HepG2 (cell line): ENCODE measurements around the gene CCDC88B. TPM values are rescaled to one million over a fixed set of nuclear protein-coding genes. Genes with fewer than 3 reads are reported as not detected.

Experiments used
- BRD4 ChIP-seq: sonication (generic); formaldehyde crosslinking; IDR thresholded peaks from 2 replicates; pipeline ENCODE4 v1.4.0; 2020; ENCODE audit warnings: missing genetic modification reagents
- CENPT ChIP-seq: sonication (generic); formaldehyde crosslinking; IDR thresholded peaks from 2 replicates; pipeline ENCODE4 v1.8.0; 2022; ENCODE audit warnings: low read depth, mild to moderate bottlenecking, moderate library complexity, missing genetic modification reagents
- ELF4 ChIP-seq: sonication (generic); formaldehyde crosslinking; IDR thresholded peaks from 2 replicates; pipeline ENCODE4 v1.5.0; 2020; ENCODE audit warnings: missing genetic modification reagents, mild to moderate bottlenecking, moderate library complexity, borderline replicate concordance
- FOSL2 ChIP-seq: sonication (generic); formaldehyde crosslinking; IDR thresholded peaks from 2 replicates; pipeline ENCODE4 v1.4.0; 2020; ENCODE audit warnings: missing genetic modification reagents
- GATA4 ChIP-seq: sonication (generic); IDR thresholded peaks from 2 replicates; pipeline ENCODE4 v1.6.1; 2016; ENCODE audit warnings: antibody characterized with exemption, low read depth, borderline replicate concordance
- HOXA3 ChIP-seq: sonication (generic); formaldehyde crosslinking; IDR thresholded peaks from 2 replicates; pipeline ENCODE4 v1.5.0; 2020; ENCODE audit warnings: missing genetic modification reagents
- HOXA7 ChIP-seq: sonication (generic); formaldehyde crosslinking; IDR thresholded peaks from 2 replicates; pipeline ENCODE4 v1.8.1; 2022; ENCODE audit warnings: mild to moderate bottlenecking, missing genetic modification reagents, moderate library complexity
- MEIS1 ChIP-seq: sonication (generic); formaldehyde crosslinking; IDR thresholded peaks from 2 replicates; pipeline ENCODE4 v1.9.0; 2021; ENCODE audit warnings: mild to moderate bottlenecking, missing genetic modification reagents, moderate library complexity, borderline replicate concordance
- SAFB2 ChIP-seq: sonication (generic); formaldehyde crosslinking; IDR thresholded peaks from 2 replicates; pipeline ENCODE4 v1.5.1; 2020; ENCODE audit warnings: missing genetic modification reagents, low read depth, mild to moderate bottlenecking, borderline replicate concordance
- SIX4 ChIP-seq: sonication (generic); formaldehyde crosslinking; IDR thresholded peaks from 2 replicates; pipeline ENCODE4 v1.4.0; 2020; ENCODE audit warnings: missing genetic modification reagents
- TBP ChIP-seq: sonication (generic); formaldehyde crosslinking; IDR thresholded peaks from 2 replicates; pipeline ENCODE4 v1.5.0; 2020; ENCODE audit warnings: missing genetic modification reagents
- YEATS4 ChIP-seq: sonication (generic); formaldehyde crosslinking; IDR thresholded peaks from 2 replicates; pipeline ENCODE4 v1.4.0; 2020; ENCODE audit warnings: missing genetic modification reagents, borderline replicate concordance
- ZBTB42 ChIP-seq: sonication (generic); formaldehyde crosslinking; IDR thresholded peaks from 2 replicates; pipeline ENCODE4 v1.5.0; 2020; ENCODE audit warnings: mild to moderate bottlenecking, missing genetic modification reagents
- ZNF224 ChIP-seq: sonication (generic); formaldehyde crosslinking; IDR thresholded peaks from 2 replicates; pipeline ENCODE4 v1.5.0; 2020; ENCODE audit warnings: mild to moderate bottlenecking, missing genetic modification reagents
- ZNF563 ChIP-seq: sonication (generic); formaldehyde crosslinking; IDR thresholded peaks from 2 replicates; pipeline ENCODE4 v1.8.0; 2022; ENCODE audit warnings: mild to moderate bottlenecking, moderate library complexity, missing genetic modification reagents
- ZNF570 ChIP-seq: sonication (generic); formaldehyde crosslinking; IDR thresholded peaks from 2 replicates; pipeline ENCODE4 v1.4.0; 2020; ENCODE audit warnings: mild to moderate bottlenecking, missing genetic modification reagents, borderline replicate concordance
- polyA plus RNA-seq, 8 experiments: library from polyadenylated mRNA; depleted of rRNA in 3 of 8; stranded (reverse) in 7 of 8; unstranded in 1 of 8; fragments of >200 nt; fragmentation: Illumina TruSeq in 4 of 8; extraction: Trizol in 4 of 8; gene quantifications; 2 replicates each; pipeline versions ENCODE4 v1.2.1 to v1.2.3, GENCODE V29; 2011 to 2016; ENCODE audit warnings: low read depth in 4 of 8, missing spikeins in 1 of 8, mixed read lengths in 1 of 8; ENCODE audit not compliant: insufficient read depth in 1 of 8
- total RNA-seq, 5 experiments: library from RNA; depleted of rRNA; stranded (reverse); fragments of >200 nt; fragmentation: Illumina TruSeq; extraction: Trizol; gene quantifications; 2 replicates each; pipeline ENCODE4 v1.2.3, GENCODE V29; 2016; ENCODE audit warnings: low read depth in 1 of 5
- TF ChIP-seq, protein P1 (sequence below): sonication (generic); formaldehyde crosslinking; IDR thresholded peaks from 2 replicates; pipeline ENCODE4 v1.5.1; 2020; ENCODE audit warnings: missing genetic modification reagents, mild to moderate bottlenecking, borderline replicate concordance
- TF ChIP-seq, protein P2 (sequence below): fragments of 450-650 bp; IDR thresholded peaks from 2 replicates; pipeline ENCODE4 v1.6.1; 2017
- TF ChIP-seq, protein P3 (sequence below): IDR thresholded peaks from 2 replicates; pipeline ENCODE4 v1.6.1; 2018; ENCODE audit warnings: missing genetic modification reagents, mild to moderate bottlenecking, missing compliant biosample characterization
- TF ChIP-seq, protein P4 (sequence below): sonication (generic); formaldehyde crosslinking; IDR thresholded peaks from 2 replicates; pipeline ENCODE4 v1.4.0; 2020; ENCODE audit warnings: missing genetic modification reagents
- TF ChIP-seq, protein P5 (sequence below): sonication (generic); formaldehyde crosslinking; IDR thresholded peaks from 2 replicates; pipeline ENCODE4 v1.8.0; 2022; ENCODE audit warnings: missing genetic modification reagents, mild to moderate bottlenecking, inconsistent platforms, borderline replicate concordance

The CCDC88B gene
- total and polyA plus RNA-seq, 2 of the 13 experiments (the other 11 are each of a cell fraction or from before 2014, with no cell fraction given): 3.6 to 4.8 TPM

DNA sequence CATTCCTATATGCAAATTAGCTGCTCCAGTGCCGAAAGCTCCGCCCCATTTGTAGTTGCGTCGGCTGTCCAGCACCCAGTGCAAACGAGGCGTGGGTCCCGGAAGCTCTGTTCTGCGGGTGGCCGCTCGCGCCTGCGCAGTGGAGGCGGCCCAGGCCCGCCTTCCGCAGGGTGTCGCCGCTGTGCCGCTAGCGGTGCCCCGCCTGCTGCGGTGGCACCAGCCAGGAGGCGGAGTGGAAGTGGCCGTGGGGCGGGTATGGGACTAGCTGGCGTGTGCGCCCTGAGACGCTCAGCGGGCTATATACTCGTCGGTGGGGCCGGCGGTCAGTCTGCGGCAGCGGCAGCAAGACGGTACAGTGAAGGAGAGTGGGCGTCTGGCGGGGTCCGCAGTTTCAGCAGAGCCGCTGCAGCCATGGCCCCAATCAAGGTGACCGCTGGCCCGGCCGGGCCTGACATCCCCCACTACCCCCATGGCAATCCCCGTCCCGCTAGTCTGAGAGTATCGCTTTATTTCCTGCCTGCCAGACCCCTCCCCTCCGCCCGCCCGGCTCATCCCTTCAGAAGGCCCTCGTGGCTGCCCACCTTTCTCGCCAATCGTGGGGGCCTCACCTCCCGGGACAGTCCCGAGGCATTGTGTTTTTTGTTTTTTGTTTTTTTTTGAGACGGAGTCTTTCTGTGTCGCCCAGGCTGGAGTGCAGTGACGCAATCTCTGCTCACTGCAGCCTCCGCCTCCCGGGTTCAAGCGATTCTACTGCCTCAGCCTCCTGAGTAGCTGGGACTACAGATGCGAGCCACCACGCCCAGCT is 21.8 kb upstream of the CCDC88B start, which contains the start of gene PRDX5 (continued):
- TF ChIP-seq ZNF570 (CRISPR knock-in tag): 0 out of 2 replicates have a peak, but pooled peaks have one; percentile 38
- TF ChIP-seq, protein P1, sequence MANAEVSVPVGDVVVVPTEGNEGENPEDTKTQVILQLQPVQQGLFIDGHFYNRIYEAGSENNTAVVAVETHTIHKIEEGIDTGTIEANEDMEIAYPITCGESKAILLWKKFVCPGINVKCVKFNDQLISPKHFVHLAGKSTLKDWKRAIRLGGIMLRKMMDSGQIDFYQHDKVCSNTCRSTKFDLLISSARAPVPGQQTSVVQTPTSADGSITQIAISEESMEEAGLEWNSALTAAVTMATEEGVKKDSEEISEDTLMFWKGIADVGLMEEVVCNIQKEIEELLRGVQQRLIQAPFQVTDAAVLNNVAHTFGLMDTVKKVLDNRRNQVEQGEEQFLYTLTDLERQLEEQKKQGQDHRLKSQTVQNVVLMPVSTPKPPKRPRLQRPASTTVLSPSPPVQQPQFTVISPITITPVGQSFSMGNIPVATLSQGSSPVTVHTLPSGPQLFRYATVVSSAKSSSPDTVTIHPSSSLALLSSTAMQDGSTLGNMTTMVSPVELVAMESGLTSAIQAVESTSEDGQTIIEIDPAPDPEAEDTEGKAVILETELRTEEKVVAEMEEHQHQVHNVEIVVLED: peak; percentile 74
- no peak for TF ChIP-seq HOXA7 (CRISPR knock-in tag)
- 0 out of 2 replicates have a peak, but pooled peaks have one; percentile 20 for TF ChIP-seq GATA4
- TF ChIP-seq YEATS4 (CRISPR knock-in tag): peak; percentile 20
- no peak for TF ChIP-seq TBP
- TF ChIP-seq, protein P2, sequence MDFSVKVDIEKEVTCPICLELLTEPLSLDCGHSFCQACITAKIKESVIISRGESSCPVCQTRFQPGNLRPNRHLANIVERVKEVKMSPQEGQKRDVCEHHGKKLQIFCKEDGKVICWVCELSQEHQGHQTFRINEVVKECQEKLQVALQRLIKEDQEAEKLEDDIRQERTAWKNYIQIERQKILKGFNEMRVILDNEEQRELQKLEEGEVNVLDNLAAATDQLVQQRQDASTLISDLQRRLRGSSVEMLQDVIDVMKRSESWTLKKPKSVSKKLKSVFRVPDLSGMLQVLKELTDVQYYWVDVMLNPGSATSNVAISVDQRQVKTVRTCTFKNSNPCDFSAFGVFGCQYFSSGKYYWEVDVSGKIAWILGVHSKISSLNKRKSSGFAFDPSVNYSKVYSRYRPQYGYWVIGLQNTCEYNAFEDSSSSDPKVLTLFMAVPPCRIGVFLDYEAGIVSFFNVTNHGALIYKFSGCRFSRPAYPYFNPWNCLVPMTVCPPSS: no peak
- peak; percentile 50; the same call in 1 of the 2 replicates for TF ChIP-seq HOXA3
- TF ChIP-seq, protein P3, sequence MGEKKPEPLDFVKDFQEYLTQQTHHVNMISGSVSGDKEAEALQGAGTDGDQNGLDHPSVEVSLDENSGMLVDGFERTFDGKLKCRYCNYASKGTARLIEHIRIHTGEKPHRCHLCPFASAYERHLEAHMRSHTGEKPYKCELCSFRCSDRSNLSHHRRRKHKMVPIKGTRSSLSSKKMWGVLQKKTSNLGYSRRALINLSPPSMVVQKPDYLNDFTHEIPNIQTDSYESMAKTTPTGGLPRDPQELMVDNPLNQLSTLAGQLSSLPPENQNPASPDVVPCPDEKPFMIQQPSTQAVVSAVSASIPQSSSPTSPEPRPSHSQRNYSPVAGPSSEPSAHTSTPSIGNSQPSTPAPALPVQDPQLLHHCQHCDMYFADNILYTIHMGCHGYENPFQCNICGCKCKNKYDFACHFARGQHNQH (CRISPR knock-in tag): peak; percentile 32
- TF ChIP-seq ZNF563 (CRISPR knock-in tag): peak; percentile 39; the same call in 1 of the 2 replicates
- TF ChIP-seq, protein P4, sequence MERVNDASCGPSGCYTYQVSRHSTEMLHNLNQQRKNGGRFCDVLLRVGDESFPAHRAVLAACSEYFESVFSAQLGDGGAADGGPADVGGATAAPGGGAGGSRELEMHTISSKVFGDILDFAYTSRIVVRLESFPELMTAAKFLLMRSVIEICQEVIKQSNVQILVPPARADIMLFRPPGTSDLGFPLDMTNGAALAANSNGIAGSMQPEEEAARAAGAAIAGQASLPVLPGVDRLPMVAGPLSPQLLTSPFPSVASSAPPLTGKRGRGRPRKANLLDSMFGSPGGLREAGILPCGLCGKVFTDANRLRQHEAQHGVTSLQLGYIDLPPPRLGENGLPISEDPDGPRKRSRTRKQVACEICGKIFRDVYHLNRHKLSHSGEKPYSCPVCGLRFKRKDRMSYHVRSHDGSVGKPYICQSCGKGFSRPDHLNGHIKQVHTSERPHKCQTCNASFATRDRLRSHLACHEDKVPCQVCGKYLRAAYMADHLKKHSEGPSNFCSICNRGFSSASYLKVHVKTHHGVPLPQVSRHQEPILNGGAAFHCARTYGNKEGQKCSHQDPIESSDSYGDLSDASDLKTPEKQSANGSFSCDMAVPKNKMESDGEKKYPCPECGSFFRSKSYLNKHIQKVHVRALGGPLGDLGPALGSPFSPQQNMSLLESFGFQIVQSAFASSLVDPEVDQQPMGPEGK (CRISPR knock-in tag): peak; percentile 56
- TF ChIP-seq, protein P5, sequence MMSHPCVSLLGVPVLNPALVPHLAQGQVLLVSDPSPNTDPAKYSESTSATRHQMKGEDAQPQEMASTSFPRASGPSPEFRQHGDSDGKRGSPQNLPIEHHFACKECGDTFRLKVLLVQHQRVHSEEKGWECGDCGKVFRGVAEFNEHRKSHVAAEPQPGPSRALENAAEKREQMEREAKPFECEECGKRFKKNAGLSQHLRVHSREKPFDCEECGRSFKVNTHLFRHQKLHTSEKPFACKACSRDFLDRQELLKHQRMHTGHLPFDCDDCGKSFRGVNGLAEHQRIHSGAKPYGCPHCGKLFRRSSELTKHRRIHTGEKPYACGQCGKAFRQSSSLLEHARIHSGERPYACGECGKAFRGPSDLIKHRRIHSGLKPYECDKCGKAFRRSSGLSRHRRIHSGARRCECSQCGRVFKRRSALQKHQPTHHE (CRISPR knock-in tag): peak; percentile 3; the same call in 1 of the 2 replicates
- TF ChIP-seq CENPT (CRISPR knock-in tag): 0 out of 2 replicates have a peak, but pooled peaks have one; percentile 32
- peak; percentile 75 for TF ChIP-seq SAFB2
- 0 out of 2 replicates have a peak, but pooled peaks have one; percentile 32 for TF ChIP-seq SIX4 (CRISPR knock-in tag)
- TF ChIP-seq FOSL2: peak; percentile 8; the same call in 1 of the 2 replicates
- TF ChIP-seq ZNF224 (CRISPR knock-in tag): peak; percentile 92
- peak; percentile 92 for TF ChIP-seq BRD4
- peak; percentile 61; the same call in 1 of the 2 replicates for TF ChIP-seq MEIS1 (CRISPR knock-in tag)
- TF ChIP-seq ZBTB42 (CRISPR knock-in tag): peak; percentile 72; the same call in 1 of the 2 replicates
- peak; percentile 92; the same call in 1 of the 2 replicates for TF ChIP-seq ELF4 (CRISPR knock-in tag)
